HepG2 (cell line): ENCODE measurements around the gene NELFCD. TPM values are rescaled to one million over a fixed set of nuclear protein-coding genes. Genes with fewer than 3 reads are reported as not detected.

Experiments used
- FLYWCH1 ChIP-seq: sonication (generic); formaldehyde crosslinking; IDR thresholded peaks from 2 replicates; pipeline ENCODE4 v1.8.1; 2023; ENCODE audit warnings: mild to moderate bottlenecking, missing genetic modification reagents
- HDAC2 ChIP-seq: sonication (generic); formaldehyde crosslinking; IDR thresholded peaks from 2 replicates; pipeline ENCODE4 v1.4.0; 2020; ENCODE audit warnings: missing genetic modification reagents
- HMGA1 ChIP-seq: sonication (generic); formaldehyde crosslinking; conservative IDR thresholded peaks from 2 replicates; pipeline ENCODE4 v1.4.0; 2020; ENCODE audit warnings: missing genetic modification reagents
- JDP2 ChIP-seq: sonication (generic); formaldehyde crosslinking; IDR thresholded peaks from 2 replicates; pipeline ENCODE4 v1.8.1; 2022; ENCODE audit warnings: missing genetic modification reagents, borderline replicate concordance
- MNT ChIP-seq: fragments of 450-650 bp; IDR thresholded peaks from 2 replicates; pipeline ENCODE4 v1.6.1; 2016
- RCOR2 ChIP-seq: IDR thresholded peaks from 2 replicates; pipeline ENCODE4 v1.6.1; 2016; ENCODE audit warnings: missing biosample characterization, missing genetic modification reagents
- SIX4 ChIP-seq: sonication (generic); formaldehyde crosslinking; IDR thresholded peaks from 2 replicates; pipeline ENCODE4 v1.4.0; 2020; ENCODE audit warnings: missing genetic modification reagents
- STAT5B ChIP-seq: sonication (generic); formaldehyde crosslinking; IDR thresholded peaks from 2 replicates; pipeline ENCODE4 v1.4.0; 2020; ENCODE audit warnings: missing genetic modification reagents
- TOE1 ChIP-seq: sonication (generic); formaldehyde crosslinking; IDR thresholded peaks from 2 replicates; pipeline ENCODE4 v1.4.0; 2020; ENCODE audit warnings: mild to moderate bottlenecking, missing genetic modification reagents
- ZC3H4 ChIP-seq: sonication (generic); formaldehyde crosslinking; IDR thresholded peaks from 2 replicates; pipeline ENCODE4 v1.4.0; 2020; ENCODE audit warnings: missing genetic modification reagents, borderline replicate concordance
- ZFP82 ChIP-seq: sonication (generic); formaldehyde crosslinking; IDR thresholded peaks from 2 replicates; pipeline ENCODE4 v1.5.1; 2020; ENCODE audit warnings: mild to moderate bottlenecking, missing genetic modification reagents, borderline replicate concordance
- ZFP91 ChIP-seq: sonication (generic); formaldehyde crosslinking; IDR thresholded peaks from 2 replicates; pipeline ENCODE4 v1.9.0; 2022; ENCODE audit warnings: missing genetic modification reagents, mild to moderate bottlenecking, borderline replicate concordance
- ZNF207 ChIP-seq: fragments of 450-650 bp; IDR thresholded peaks from 2 replicates; pipeline ENCODE4 v1.6.1; 2016; ENCODE audit warnings: antibody characterized with exemption, borderline replicate concordance
- ZNF576 ChIP-seq: sonication (generic); formaldehyde crosslinking; IDR thresholded peaks from 2 replicates; pipeline ENCODE4 v1.4.0; 2020; ENCODE audit warnings: mild to moderate bottlenecking, missing genetic modification reagents
- ZNF598 ChIP-seq: sonication (generic); formaldehyde crosslinking; IDR thresholded peaks from 2 replicates; pipeline ENCODE4 v1.5.1; 2020; ENCODE audit warnings: mild to moderate bottlenecking, missing genetic modification reagents, borderline replicate concordance
- ZNF709 ChIP-seq: sonication (generic); formaldehyde crosslinking; IDR thresholded peaks from 2 replicates; pipeline ENCODE4 v1.5.0; 2020; ENCODE audit warnings: mild to moderate bottlenecking, missing genetic modification reagents
- ZNF879 ChIP-seq: sonication (generic); formaldehyde crosslinking; IDR thresholded peaks from 2 replicates; pipeline ENCODE4 v1.8.1; 2023; ENCODE audit warnings: missing genetic modification reagents
- polyA plus RNA-seq, 8 experiments: library from polyadenylated mRNA; depleted of rRNA in 3 of 8; stranded (reverse) in 7 of 8; unstranded in 1 of 8; fragments of >200 nt; fragmentation: Illumina TruSeq in 4 of 8; extraction: Trizol in 4 of 8; gene quantifications; 2 replicates each; pipeline versions ENCODE4 v1.2.1 to v1.2.3, GENCODE V29; 2011 to 2016; ENCODE audit warnings: low read depth in 4 of 8, missing spikeins in 1 of 8, mixed read lengths in 1 of 8; ENCODE audit not compliant: insufficient read depth in 1 of 8
- total RNA-seq, 5 experiments: library from RNA; depleted of rRNA; stranded (reverse); fragments of >200 nt; fragmentation: Illumina TruSeq; extraction: Trizol; gene quantifications; 2 replicates each; pipeline ENCODE4 v1.2.3, GENCODE V29; 2016; ENCODE audit warnings: low read depth in 1 of 5
- TF ChIP-seq, protein P1 (sequence below): sonication (generic); formaldehyde crosslinking; IDR thresholded peaks from 2 replicates; pipeline ENCODE4 v1.8.1; 2023; ENCODE audit warnings: mild to moderate bottlenecking, missing genetic modification reagents

Gene NELFCD
- total and polyA plus RNA-seq, 2 of the 13 experiments (the other 11 are each of a cell fraction or from before 2014, with no cell fraction given): 159 to 203 TPM

- TF ChIP-seq JDP2 (CRISPR knock-in tag) (no peak), STAT5B (peak; percentile 69), HMGA1 (CRISPR knock-in tag) (no peak), FLYWCH1 (CRISPR knock-in tag) (peak; percentile 86; the same call in 1 of the 2 replicates), ZNF207 (no peak), ZFP82 (CRISPR knock-in tag) (peak; percentile 99), ZNF879 (CRISPR knock-in tag) (peak; percentile 98), ZNF598 (CRISPR knock-in tag) (peak; percentile 93; the same call in 1 of the 2 replicates), ZC3H4 (peak; percentile 38; the same call in 1 of the 2 replicates), ZNF576 (CRISPR knock-in tag) (peak; percentile 75; the same call in 1 of the 2 replicates), MNT (no peak), ZFP91 (CRISPR knock-in tag) (peak; percentile 97), ZNF709 (CRISPR knock-in tag) (peak; percentile 96), TOE1 (CRISPR knock-in tag) (no peak), SIX4 (CRISPR knock-in tag) (peak; percentile 67; the same call in 1 of the 2 replicates), RCOR2 (0 out of 2 replicates have a peak, but pooled peaks have one; percentile 2), HDAC2 (CRISPR knock-in tag) (peak; percentile 76)
- TF ChIP-seq, protein P1, sequence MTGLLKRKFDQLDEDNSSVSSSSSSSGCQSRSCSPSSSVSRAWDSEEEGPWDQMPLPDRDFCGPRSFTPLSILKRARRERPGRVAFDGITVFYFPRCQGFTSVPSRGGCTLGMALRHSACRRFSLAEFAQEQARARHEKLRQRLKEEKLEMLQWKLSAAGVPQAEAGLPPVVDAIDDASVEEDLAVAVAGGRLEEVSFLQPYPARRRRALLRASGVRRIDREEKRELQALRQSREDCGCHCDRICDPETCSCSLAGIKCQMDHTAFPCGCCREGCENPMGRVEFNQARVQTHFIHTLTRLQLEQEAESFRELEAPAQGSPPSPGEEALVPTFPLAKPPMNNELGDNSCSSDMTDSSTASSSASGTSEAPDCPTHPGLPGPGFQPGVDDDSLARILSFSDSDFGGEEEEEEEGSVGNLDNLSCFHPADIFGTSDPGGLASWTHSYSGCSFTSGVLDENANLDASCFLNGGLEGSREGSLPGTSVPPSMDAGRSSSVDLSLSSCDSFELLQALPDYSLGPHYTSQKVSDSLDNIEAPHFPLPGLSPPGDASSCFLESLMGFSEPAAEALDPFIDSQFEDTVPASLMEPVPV (CRISPR knock-in tag): peak; percentile 94
These were observed 51.1 kb downstream of the NELFCD start, which contains the start of gene ATP5F1E (continued) for GRCh38 chr20:59032023-59032712.
